Measurements from ENCODE around the gene PEAK1.
A peak's percentile ranks its signal among the peaks of the same experiment; 100 is the strongest.

PEAK1 gene

DNA sequence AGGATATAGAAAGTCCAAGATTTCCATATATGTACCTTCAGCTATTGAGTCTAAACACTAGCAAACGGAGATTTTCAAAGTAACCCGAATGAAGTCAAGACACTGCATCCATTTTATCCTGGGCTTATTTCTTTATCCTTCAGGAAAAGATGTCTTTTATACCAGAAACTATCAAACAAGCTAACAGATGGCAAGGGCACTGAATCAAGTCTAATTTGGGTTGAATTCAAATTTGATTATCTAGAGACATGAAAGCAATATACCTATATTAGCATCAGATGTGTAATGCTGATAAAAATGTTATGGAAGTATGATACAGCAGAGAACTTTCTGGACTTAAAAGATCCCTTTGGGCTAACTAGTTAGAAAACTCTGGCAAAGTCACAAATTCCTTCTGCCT, 210.7 kb downstream of the PEAK1 start:
- H3K4me3 ChIP-seq (ENCODE audit: low read length): no peak overlapping the region
- DNase-seq (ENCODE audit: low read depth): no peak
- TF ChIP-seq CTCF (IDR thresholded peaks at IDR 0.05; ENCODE audit: insufficient read depth, low read depth, low read length, missing control alignments): no peak

DNA sequence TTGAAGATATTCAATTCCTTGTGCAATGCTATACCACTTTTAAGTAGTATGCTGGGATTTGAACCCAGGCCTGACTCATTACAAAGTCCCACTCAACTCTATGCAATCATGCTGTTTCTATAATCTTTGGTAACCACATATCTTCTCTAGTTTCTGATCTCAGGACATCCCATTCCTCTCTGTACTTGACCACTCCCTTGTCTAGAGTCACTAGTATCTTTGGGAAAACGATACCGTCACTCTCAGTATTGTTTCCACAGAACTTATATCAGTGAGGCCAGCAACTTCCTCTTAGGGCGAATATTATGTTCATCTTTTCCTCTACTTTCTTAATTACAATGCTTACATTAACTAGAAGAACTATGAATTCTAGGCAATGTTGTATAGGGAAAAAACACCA, 211.7 kb downstream of the PEAK1 start:
- no peak for DNase-seq (ENCODE audit: low read depth)
- no peak for TF ChIP-seq CTCF (IDR thresholded peaks at IDR 0.05; ENCODE audit: insufficient read depth, low read depth, low read length, missing control alignments)
- H3K4me3 ChIP-seq (ENCODE audit: low read length): no peak overlapping the region

- no peak for TF ChIP-seq CTCF (IDR thresholded peaks at IDR 0.05; ENCODE audit: insufficient read depth, low read depth, low read length, missing control alignments)
- H3K4me3 ChIP-seq (ENCODE audit: low read length): no peak overlapping the region
- DNase-seq (ENCODE audit: low read depth): peak; percentile 24
These were observed 218.2 kb downstream of the PEAK1 start for GRCh38 chr15:77201665-77202064.

- no peak for DNase-seq (ENCODE audit: low read depth)
- no peak for TF ChIP-seq CTCF (IDR thresholded peaks at IDR 0.05; ENCODE audit: insufficient read depth, low read depth, low read length, missing control alignments)
- H3K4me3 ChIP-seq (ENCODE audit: low read length): no peak overlapping the region
These were observed 223.5 kb downstream of the PEAK1 start for GRCh38 chr15:77196381-77196780.

DNA sequence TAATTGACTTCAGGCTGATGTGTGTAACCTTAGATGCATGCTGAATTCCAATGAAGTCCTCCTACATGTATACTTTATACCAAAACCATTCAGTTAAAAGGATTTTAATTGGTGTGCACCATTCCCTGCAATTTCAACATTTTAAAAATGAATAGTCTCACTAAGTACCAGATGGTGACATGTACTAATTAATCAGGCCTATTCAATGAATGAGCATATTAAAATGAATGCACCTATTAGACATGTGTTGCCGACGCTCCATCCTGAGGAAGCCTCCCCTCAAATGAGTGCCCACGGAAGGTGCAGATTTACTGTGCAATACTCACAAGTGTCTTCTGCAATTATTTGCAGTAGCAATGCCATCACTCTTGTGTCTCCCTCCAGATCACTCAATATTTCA, 224.3 kb downstream of the PEAK1 start:
- DNase-seq (ENCODE audit: low read depth): no peak
- no peak for TF ChIP-seq CTCF (IDR thresholded peaks at IDR 0.05; ENCODE audit: insufficient read depth, low read depth, low read length, missing control alignments)
- no peak overlapping the region for H3K4me3 ChIP-seq (ENCODE audit: low read length)

GRCh38 chr15:77192451-77192850, 227.5 kb downstream of the PEAK1 start:
- DNase-seq (ENCODE audit: low read depth): no peak
- H3K4me3 ChIP-seq (ENCODE audit: low read length): no peak overlapping the region
- no peak for TF ChIP-seq CTCF (IDR thresholded peaks at IDR 0.05; ENCODE audit: insufficient read depth, low read depth, low read length, missing control alignments)

- H3K4me3 ChIP-seq (ENCODE audit: low read length): no peak overlapping the region
- TF ChIP-seq CTCF (IDR thresholded peaks at IDR 0.05; ENCODE audit: insufficient read depth, low read depth, low read length, missing control alignments): no peak
- no peak for DNase-seq (ENCODE audit: low read depth)
These were observed 228.6 kb downstream of the PEAK1 start for GRCh38 chr15:77191230-77191834.

Data from epithelial cell of esophagus (primary cell).